GM21360 (cell line): ENCODE data around the gene PIEZO1.

Experiments used
- ATAC-seq: cut with Tn5 transposase; IDR thresholded peaks from one replicate; pipeline ENCODE4 v1.9.1; 2021; ENCODE audit warnings: mild to moderate bottlenecking, moderate library complexity; ENCODE audit not compliant: unreplicated experiment

PIEZO1 gene

DNA sequence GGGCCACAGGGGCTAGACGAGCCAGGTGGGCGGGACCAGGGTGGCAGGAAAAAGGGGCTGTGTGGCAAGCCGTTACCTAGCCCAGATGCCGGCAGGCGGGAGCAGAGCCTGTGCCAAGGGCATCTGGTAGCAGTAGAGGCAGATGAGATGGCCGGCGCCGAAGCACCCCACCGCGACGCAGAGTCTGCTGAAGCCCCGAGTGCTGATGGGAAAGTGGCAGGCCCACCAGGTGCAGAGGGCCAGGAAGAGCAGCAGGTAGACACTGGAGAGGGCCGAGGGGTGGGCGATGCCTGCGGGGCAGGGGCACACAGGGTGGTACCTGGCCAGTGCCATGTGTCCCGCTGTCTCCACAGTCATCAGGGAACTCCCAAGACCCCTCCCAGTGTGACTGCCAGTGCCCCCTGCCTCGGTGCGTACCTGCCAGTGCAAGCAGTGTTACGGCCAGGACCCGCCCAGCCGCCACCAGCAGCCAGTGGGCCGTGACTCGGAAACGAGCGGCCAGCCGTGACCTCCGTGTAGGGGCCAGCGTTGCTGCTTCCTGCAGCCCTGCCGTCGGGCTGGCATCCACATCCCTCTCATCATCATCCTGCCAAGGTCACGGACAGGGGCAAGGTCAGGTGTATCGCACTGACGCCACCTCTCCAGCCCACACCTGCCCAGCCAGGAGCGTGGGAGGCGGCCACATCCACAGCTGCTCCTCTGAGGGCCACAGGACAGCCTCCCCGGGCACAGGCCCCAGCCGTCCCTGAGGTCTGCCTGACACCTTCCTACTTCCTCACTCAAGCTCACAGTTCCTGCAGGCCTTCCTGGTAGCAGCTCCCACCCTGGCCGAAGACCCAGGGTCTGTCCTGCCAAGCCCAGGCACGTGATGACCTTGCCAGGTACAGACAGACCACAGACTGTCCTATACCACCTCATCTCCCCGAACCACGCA lies 46.6 kb downstream of the PIEZO1 start:
- no peak for ATAC-seq

- ATAC-seq: no peak
Measured at GRCh38 chr16:88737298-88738150, 47.5 kb downstream of the PIEZO1 start.

DNA sequence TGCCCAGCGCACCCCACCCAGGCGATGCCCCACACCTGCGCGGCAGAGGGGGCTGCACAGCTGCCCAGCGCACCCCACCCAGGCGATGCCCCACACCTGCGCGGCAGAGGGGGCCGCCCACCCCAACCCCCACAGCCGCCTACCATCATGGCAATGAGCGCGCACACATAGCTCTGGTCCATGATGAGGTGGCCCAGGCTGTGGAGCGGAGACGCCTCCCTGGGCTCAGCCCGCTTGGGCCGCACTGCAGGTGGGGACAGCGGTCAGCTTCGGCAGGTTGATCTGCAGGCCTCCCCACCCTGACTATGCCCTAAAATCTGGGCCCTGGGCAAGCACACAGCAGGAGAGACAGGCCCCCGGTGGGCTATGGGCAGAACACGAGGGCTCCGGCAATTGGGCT lies 48.5 kb downstream of the PIEZO1 start:
- ATAC-seq: no peak

- no peak for ATAC-seq
Measured at GRCh38 chr16:88736088-88736487, 48.9 kb downstream of the PIEZO1 start.

DNA sequence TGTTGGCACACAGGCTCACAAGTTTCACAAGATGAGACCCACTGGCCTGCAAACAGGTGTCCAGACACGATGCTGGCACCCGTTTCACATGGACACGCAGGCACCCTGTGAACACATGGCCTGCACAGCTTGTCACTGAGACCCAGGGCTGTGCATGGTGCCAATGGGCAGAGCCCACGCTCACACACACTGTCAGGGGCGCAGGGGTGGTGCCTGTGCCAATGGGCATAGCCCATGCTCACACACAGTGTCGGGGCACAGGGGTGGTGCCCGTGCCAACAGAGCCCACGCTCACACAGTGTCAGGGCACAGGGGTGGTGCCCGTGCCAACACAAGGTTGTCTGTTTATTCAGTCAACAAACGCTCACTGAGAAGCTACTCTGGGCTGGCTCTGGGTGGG lies 49.4 kb downstream of the PIEZO1 start:
- no peak for ATAC-seq

DNA sequence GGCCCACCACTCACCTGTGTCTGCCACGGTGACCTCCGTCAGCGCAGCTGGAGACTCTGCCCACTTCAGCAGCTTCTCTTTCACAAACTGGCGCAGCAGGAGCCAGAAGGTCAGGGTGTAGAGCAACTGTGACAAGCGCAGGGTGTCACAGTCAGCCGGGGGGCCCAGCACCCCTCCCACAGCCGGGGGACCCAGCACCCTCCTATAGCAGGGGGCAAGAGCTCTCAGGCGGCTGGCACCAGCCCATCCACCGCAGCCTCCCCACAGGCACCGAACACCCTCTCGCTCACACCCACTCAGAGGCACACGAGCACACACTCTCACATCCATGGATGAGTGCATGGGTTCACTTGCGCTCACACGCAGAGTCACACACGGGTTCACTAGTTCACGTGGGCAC lies 49.9 kb downstream of the PIEZO1 start:
- no peak for ATAC-seq

DNA sequence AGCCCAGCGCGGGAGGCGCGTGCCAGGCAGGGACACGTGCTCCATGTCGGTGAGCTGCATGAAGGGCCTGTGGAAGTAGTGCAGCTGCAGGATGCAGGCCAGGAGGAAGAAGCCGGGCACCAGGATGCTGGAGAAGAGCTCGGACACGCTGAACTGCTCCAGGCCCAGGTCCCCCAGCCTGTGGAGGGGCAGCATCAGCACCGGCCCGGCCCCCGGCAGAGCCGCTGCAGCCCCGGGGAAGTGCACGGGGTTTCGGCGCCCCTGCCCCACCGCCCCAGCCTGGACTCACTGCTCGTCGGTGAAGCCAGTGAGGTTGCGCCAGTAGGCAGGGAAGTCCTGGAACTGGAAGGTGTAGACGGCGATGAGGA lies 50.7 kb downstream of the PIEZO1 start:
- ATAC-seq: no peak

DNA sequence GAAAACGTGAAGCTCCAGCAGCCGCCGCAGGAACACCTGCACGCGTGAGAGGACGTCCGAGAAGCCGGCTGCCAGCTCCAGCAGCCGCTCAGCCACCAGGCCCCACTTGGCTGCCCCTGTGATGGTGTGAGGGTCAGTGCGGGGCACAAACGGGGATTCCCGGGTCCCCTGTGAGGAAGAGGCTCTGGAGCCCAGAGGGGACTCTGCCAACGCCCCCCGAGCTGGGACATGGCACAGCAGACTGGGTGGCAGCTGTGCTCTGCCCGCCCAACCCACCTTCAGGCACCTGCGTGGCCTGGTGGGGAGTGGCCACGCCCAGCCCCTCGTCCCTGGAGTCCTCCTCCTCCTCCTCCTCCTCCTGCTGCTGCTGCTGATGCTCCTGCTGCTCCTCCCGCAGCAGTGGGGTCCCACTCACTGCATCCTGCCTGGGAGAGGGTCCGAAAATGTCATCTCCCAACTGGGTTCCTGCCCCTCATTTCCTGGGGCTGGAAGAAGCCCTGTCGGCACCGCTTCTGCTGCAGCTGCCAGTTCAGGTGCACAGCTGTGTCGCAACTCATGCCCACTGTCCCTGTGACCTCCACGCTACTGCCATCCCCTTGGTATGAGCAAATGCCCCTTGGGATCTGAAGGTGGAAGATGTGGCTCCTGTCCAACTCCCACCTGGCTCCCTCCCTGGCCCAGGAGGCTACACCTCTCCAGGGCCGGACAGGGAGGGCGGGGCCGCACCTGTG lies 51.2 kb downstream of the PIEZO1 start:
- no peak for ATAC-seq

GRCh38 chr16:88732961-88733294 lies 52.1 kb downstream of the PIEZO1 start:
- no peak for ATAC-seq

DNA sequence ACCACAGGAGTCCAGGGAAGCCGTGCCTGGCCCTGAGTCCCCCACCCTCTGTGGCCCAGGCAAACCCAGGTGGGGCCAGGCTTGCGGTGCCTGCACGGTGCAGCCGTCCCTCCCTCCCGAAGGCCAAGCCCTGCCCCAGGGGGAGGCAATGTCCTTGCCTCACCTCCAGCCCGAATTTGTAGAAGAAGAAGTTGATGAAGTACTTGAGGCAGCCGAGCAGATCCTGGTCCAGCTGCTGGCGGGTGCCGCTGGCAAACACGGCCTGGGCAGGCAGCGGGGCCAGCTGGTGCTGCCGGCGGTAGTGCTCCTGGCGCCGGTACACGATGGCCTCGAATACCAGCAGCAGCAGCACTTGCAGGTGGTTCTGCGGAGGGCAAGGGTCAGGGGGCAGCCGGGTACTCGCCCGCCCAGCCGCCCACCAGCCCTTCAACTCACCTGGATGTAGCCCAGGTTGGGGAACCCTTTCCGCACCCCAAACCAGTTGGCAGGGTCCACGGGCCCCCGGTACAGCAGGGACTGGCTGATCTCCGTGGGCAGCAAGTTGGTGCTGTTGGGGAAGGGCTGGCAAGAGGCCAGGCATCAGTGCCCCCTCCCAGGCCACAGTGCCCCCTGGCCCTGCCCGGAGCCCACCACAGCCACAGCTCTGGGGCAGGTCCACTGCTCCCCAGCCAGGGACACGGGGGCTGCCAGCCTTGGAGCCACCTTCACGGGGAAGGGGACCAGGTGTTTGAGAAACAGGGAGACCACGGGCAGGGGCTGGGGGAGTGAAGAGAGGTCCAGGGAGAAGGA lies 52.7 kb downstream of the PIEZO1 start:
- no peak for ATAC-seq

DNA sequence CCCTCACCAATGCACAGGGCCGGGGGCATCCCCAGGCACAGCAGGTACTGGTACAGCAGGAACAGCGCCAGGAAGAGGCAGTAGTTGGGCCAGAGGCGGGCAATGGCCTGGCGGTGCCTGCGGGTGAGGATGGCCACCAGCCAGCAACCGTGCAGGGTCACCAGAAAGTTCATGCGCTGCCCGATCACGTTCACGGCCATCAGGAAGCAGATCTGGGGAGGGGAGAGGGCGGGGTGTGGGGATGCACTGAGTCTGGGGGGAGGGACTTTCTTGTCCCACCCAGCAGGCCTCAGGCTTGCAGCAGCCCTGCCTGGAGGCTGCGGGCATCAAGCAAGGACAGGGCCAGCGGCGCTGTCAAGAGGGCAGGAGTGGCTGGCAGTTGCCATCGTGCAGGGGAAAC lies 53.3 kb downstream of the PIEZO1 start:
- no peak for ATAC-seq

- ATAC-seq: no peak
Measured at GRCh38 chr16:88730632-88731607, 54.1 kb downstream of the PIEZO1 start.

GRCh38 chr16:88727871-88728270 lies 57.1 kb downstream of the PIEZO1 start:
- no peak for ATAC-seq

DNA sequence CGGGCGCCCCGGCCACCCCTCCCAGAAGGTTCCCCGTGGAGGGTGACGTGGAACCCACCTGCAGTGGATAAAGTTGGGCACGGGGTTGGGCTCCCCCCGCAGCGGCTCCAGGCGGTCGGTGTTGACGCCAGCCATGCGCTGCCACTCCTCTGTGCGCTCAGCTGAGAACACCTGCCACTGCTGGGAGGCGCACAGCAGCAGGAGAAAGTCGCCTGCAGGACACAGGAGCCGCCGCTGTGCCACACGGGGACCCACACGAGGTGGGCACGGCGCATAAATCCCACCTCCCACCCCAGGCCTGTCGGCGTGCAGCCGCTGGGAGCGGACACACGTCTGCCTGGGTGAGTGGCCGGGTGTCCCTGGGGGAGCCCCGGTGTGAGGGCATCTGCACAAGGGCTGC lies 58.0 kb downstream of the PIEZO1 start:
- no peak for ATAC-seq

DNA sequence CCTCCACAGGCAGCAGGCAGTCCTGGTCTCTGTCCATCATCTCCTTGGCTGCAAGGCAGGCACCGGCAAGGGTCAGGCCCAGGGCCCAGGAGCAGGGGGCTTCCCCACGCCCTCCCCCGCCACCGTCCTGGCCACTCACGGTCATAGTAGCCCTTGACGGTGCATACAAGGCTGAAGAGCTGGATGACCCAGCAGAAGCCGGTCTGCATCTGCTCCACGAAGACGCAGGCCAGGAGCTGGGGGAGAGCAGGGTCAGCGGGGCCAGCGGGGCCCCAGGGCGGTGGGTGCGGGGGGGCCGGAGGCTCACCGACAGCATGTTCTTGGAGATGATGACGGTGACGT lies 58.6 kb downstream of the PIEZO1 start:
- ATAC-seq: no peak

- ATAC-seq: no peak
Measured at GRCh38 chr16:88725609-88726407, 59.2 kb downstream of the PIEZO1 start.

- no peak for ATAC-seq
Measured at GRCh38 chr16:88724855-88725555, 60.0 kb downstream of the PIEZO1 start.

DNA sequence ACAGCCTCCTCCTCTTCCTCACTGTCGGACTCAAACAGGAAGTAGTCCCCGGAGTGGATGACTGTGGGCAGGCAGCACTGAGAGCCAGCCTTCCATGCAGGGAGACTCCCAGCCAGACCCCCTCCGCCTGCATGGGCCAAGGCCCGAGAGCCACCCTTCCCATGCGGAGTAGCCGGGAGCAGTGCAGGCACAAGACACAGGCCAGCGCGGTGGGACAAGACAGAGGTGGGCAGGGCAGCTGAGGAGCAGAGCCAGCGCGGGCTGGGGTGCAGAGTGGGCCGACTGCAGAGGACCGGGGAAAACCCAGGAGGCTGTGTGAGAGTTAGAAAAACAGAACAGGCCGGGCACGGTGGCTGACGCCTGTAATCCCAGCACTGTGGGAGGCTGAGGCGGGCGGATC lies 61.1 kb downstream of the PIEZO1 start:
- ATAC-seq: no peak
